Neutrophil (primary cell): ENCODE measurements around the gene KLLN.

Source experiments
- H3K27ac ChIP-seq: fragments of 200-600 bp; sonication (generic); 2 replicates; pipeline ENCODE4 v1.5.1; 2016; ENCODE audit warnings: mild to moderate bottlenecking, moderate library complexity
- H3K27me3 ChIP-seq: fragments of 200-600 bp; sonication (generic); 2 replicates; pipeline ENCODE4 v1.6.0; 2016; ENCODE audit warnings: mild to moderate bottlenecking
- H3K36me3 ChIP-seq: fragments of 200-600 bp; sonication (generic); 2 replicates; pipeline ENCODE4 v1.5.1; 2017
- H3K4me1 ChIP-seq, 2 experiments: fragments of 200-600 bp in 1 of 2; sonication (generic) in 1 of 2; 1 replicate in 1 of 2; 2 replicates in 1 of 2; pipeline versions ENCODE4 v1.5.1 to v1.6.1; 2013 to 2016; ENCODE audit warnings: low read depth in 1 of 2, low read length in 1 of 2, mild to moderate bottlenecking in 1 of 2, moderate library complexity in 1 of 2; ENCODE audit not compliant: control insufficient read depth in 1 of 2, insufficient read depth in 1 of 2
- H3K4me3 ChIP-seq, 2 experiments: fragments of 200-600 bp in 1 of 2; sonication (generic) in 1 of 2; 1 replicate in 1 of 2; 2 replicates in 1 of 2; pipeline ENCODE4 v1.5.1; 2013 to 2016; ENCODE audit warnings: low read depth in 1 of 2, low read length in 1 of 2, mild to moderate bottlenecking in 1 of 2, moderate library complexity in 1 of 2
- H3K9me3 ChIP-seq: fragments of 200-600 bp; sonication (generic); 2 replicates; pipeline ENCODE4 v1.5.1; 2016
- CTCF ChIP-seq: fragments of 200-600 bp; sonication (generic); IDR thresholded peaks from 2 replicates; pipeline ENCODE4 v1.5.1; 2016; ENCODE audit warnings: antibody characterized with exemption

The KLLN gene

DNA sequence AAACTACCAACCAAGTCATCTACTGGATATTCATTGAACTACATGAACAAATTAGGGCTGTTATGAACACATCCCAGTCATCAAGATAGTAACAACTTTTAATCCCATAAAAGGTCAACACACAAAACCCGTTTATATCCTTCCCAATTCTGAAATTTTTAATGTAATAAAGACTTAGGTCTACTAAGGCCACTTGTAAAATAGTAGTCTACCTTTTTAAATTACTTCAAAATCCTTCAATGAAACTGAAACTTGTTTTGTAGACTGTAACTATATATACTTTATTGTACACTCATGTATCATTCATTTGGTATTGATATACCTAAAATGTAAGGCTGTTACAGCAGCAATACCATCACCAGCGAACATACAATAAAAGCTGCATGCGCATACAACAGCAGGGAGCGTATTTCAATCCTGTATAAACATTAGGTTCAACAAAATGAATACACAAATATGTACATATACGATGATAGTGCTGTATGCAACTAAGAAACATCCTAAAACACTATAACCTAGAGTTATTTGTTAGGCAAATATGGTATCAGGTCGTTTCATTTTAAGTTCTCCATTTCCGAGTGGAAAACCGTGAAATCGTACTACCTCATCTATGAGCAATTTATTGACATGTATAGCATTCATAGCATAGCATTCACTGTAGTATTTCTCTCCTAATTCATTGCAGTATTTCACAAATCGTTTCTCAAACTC, 46.3 kb downstream of the KLLN start:
- no peaks in the 10 kb centered on the region for H3K27me3 ChIP-seq
- H3K36me3 ChIP-seq: peaks cover 5% of the 10 kb centered on the region
- peak overlapping the region; percentile 81 for H3K27ac ChIP-seq
- no peak for TF ChIP-seq CTCF
- no peaks in the 10 kb centered on the region for H3K9me3 ChIP-seq
- H3K4me3 ChIP-seq: peak overlapping the region; percentile 80 to 93
- peaks cover 20 to 21% of the 10 kb centered on the region in 2 experiments for H3K4me1 ChIP-seq

- H3K9me3 ChIP-seq: no peaks in the 10 kb centered on the region
- H3K27me3 ChIP-seq: no peaks in the 10 kb centered on the region
- TF ChIP-seq CTCF: no peak
- peaks cover 20 to 21% of the 10 kb centered on the region in 2 experiments for H3K4me1 ChIP-seq
- H3K36me3 ChIP-seq: peaks cover 12% of the 10 kb centered on the region
- no peak overlapping the region for H3K27ac ChIP-seq
- no peak overlapping the region for H3K4me3 ChIP-seq
Observed at GRCh38 chr10:87816163-87816897, 47.0 kb downstream of the KLLN start.
